HUES48 (cell line): ENCODE data around the gene PCLO.

Source experiments
- H3K27ac ChIP-seq: one replicate; pipeline ENCODE4 v1.7.0; 2013; ENCODE audit warnings: low read depth, low read length, inconsistent platforms
- H3K27me3 ChIP-seq: 2 replicates; pipeline ENCODE4 v1.6.1; 2013; ENCODE audit warnings: mild to moderate bottlenecking, low read length; ENCODE audit not compliant: control insufficient read depth, insufficient read depth
- H3K36me3 ChIP-seq: 2 replicates; pipeline ENCODE4 v1.6.1; 2013; ENCODE audit warnings: low read length; ENCODE audit not compliant: control insufficient read depth, insufficient read depth
- H3K4me1 ChIP-seq: 2 replicates; pipeline ENCODE4 v1.6.1; 2013; ENCODE audit warnings: mild to moderate bottlenecking, low read length; ENCODE audit not compliant: control insufficient read depth, insufficient read depth
- H3K4me3 ChIP-seq: 2 replicates; pipeline ENCODE4 v1.5.1; 2013; ENCODE audit warnings: mild to moderate bottlenecking, low read depth, low read length
- H3K9ac ChIP-seq: 2 replicates; pipeline ENCODE4 v1.6.1; 2013; ENCODE audit warnings: mild to moderate bottlenecking, low read depth, low read length, moderate library complexity
- H3K9me3 ChIP-seq: 2 replicates; pipeline ENCODE4 v1.6.1; 2013; ENCODE audit warnings: low read length; ENCODE audit not compliant: control insufficient read depth, insufficient read depth

PCLO gene, protein sequence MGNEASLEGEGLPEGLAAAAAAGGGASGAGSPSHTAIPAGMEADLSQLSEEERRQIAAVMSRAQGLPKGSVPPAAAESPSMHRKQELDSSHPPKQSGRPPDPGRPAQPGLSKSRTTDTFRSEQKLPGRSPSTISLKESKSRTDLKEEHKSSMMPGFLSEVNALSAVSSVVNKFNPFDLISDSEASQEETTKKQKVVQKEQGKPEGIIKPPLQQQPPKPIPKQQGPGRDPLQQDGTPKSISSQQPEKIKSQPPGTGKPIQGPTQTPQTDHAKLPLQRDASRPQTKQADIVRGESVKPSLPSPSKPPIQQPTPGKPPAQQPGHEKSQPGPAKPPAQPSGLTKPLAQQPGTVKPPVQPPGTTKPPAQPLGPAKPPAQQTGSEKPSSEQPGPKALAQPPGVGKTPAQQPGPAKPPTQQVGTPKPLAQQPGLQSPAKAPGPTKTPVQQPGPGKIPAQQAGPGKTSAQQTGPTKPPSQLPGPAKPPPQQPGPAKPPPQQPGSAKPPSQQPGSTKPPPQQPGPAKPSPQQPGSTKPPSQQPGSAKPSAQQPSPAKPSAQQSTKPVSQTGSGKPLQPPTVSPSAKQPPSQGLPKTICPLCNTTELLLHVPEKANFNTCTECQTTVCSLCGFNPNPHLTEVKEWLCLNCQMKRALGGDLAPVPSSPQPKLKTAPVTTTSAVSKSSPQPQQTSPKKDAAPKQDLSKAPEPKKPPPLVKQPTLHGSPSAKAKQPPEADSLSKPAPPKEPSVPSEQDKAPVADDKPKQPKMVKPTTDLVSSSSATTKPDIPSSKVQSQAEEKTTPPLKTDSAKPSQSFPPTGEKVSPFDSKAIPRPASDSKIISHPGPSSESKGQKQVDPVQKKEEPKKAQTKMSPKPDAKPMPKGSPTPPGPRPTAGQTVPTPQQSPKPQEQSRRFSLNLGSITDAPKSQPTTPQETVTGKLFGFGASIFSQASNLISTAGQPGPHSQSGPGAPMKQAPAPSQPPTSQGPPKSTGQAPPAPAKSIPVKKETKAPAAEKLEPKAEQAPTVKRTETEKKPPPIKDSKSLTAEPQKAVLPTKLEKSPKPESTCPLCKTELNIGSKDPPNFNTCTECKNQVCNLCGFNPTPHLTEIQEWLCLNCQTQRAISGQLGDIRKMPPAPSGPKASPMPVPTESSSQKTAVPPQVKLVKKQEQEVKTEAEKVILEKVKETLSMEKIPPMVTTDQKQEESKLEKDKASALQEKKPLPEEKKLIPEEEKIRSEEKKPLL (N-terminal part only)

GRCh38 chr7:83162402-83163256 is at the start of gene PCLO:
Gene PCLO (minus strand): TSS chr7:83162884. CDS start chr7:83162592, 292 bp downstream.
- H3K4me3 ChIP-seq = peak within 1 kb of the TSS; percentile 97
- H3K36me3 ChIP-seq = no peaks in the 10 kb centered on the region
- H3K9ac ChIP-seq = peak within 1 kb of the TSS; percentile 90
- H3K9me3 ChIP-seq = no peaks in the 10 kb centered on the region
- H3K27ac ChIP-seq = peak within 1 kb of the TSS; percentile 90
- H3K27me3 ChIP-seq = no peaks in the 10 kb centered on the region
- peaks cover 12% of the 10 kb centered on the region; the same call in 1 of the 2 replicates for H3K4me1 ChIP-seq

DNA sequence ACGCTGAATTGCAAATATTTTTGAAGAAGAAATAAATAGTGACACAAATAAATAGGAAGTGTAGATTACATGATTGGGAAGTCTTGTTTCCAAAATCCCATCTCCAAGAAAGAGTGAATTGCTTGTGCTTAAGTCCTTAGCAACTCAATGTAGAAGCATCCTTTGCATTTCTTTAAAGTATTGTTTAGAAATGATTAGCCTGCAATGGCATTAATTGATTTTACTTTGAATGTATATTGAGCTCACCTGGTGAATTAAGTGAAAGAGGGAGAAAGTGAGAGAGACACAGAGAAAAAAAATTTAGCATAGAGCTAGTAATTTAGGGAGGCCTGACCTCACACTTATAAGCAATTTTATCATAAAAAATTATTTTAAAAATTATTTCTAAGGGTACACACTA is 49.0 kb upstream of the PCLO start:
- no peaks in the 10 kb centered on the region for H3K27me3 ChIP-seq

DNA sequence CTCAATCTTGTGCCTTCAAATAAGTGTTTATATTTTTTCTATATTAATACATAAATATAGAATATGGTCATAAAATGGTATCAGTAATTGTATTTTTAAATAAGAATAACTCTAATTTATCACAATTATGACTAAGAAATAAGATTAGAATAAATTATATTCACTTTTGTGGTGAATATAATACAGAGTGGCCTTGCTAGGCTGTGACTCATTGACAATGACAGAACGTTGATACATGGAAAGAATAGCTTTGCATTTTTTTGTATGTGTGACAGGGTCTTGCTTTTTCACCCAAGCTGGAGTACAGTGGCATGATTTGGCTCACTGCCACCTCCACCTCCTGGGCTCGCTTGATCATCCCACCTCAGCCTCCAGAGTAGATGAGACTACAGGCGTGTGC is 47.8 kb upstream of the PCLO start:
- no peak overlapping the region for H3K9ac ChIP-seq
- H3K4me1 ChIP-seq = peaks cover 28% of the 10 kb centered on the region
- no peak overlapping the region for H3K27ac ChIP-seq
- no peaks in the 10 kb centered on the region for H3K9me3 ChIP-seq
- no peak overlapping the region for H3K4me3 ChIP-seq
- no peaks in the 10 kb centered on the region for H3K36me3 ChIP-seq
- no peaks in the 10 kb centered on the region for H3K27me3 ChIP-seq

More for the DNA sequence above, 49.0 kb upstream of the PCLO start:
- no peak overlapping the region for H3K9ac ChIP-seq
- H3K27ac ChIP-seq = peak overlapping the region; percentile 80
- H3K9me3 ChIP-seq = no peaks in the 10 kb centered on the region
- H3K4me1 ChIP-seq = peaks cover 28% of the 10 kb centered on the region
- H3K36me3 ChIP-seq = no peaks in the 10 kb centered on the region
- peak overlapping the region; percentile 33 for H3K4me3 ChIP-seq

DNA sequence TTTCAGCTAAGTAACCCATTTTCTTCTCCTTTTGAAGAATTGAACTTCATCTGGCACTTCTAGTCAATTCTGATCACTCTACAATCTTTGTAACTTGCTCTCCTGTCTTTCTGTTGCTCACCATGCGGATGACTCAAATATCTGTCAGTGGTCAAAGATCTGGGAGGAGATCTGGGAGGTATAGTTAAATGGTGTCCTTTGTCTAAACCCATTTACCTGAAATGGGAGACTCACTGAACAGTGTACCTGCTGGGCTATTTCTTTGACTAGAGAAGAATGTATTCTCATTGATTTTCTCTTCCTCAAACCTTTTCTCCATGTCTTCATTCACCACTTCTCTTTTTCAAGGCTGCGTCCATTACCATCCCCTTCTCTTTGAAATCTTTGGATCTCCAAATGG is 42.0 kb upstream of the PCLO start:
- Histone ChIP-seq H3K36me3 (no peaks in the 10 kb centered on the region), H3K9me3 (no peaks in the 10 kb centered on the region), H3K27me3 (no peaks in the 10 kb centered on the region), H3K4me3 (no peak overlapping the region), H3K4me1 (peaks cover 24% of the 10 kb centered on the region), H3K9ac (no peak overlapping the region), H3K27ac (peak overlapping the region; percentile 60)

- no peaks in the 10 kb centered on the region for H3K36me3 ChIP-seq
- no peaks in the 10 kb centered on the region for H3K27me3 ChIP-seq
- H3K4me3 ChIP-seq = no peak overlapping the region
- no peak overlapping the region for H3K27ac ChIP-seq
- no peaks in the 10 kb centered on the region for H3K9me3 ChIP-seq
- H3K4me1 ChIP-seq = peaks cover 24% of the 10 kb centered on the region
- H3K9ac ChIP-seq = no peak overlapping the region
These were observed 38.7 kb upstream of the PCLO start for GRCh38 chr7:83201355-83201754.

GRCh38 chr7:83190659-83191389 is 28.1 kb upstream of the PCLO start:
- Histone ChIP-seq H3K27me3 (no peaks in the 10 kb centered on the region), H3K36me3 (no peaks in the 10 kb centered on the region), H3K4me3 (no peak overlapping the region), H3K4me1 (no peaks in the 10 kb centered on the region), H3K27ac (no peak overlapping the region), H3K9ac (no peak overlapping the region), H3K9me3 (no peaks in the 10 kb centered on the region)

- Histone ChIP-seq H3K9me3 (peaks cover 6% of the 10 kb centered on the region), H3K27ac (no peak overlapping the region), H3K4me1 (no peaks in the 10 kb centered on the region), H3K9ac (no peak overlapping the region), H3K36me3 (no peaks in the 10 kb centered on the region), H3K27me3 (no peaks in the 10 kb centered on the region), H3K4me3 (no peak overlapping the region)
These were observed 16.1 kb upstream of the PCLO start for GRCh38 chr7:83178796-83179195.

GRCh38 chr7:83178066-83178465 is 15.4 kb upstream of the PCLO start:
- H3K4me1 ChIP-seq = no peaks in the 10 kb centered on the region
- no peak overlapping the region for H3K27ac ChIP-seq
- H3K9ac ChIP-seq = no peak overlapping the region
- H3K36me3 ChIP-seq = no peaks in the 10 kb centered on the region
- no peaks in the 10 kb centered on the region for H3K27me3 ChIP-seq
- H3K9me3 ChIP-seq = no peaks in the 10 kb centered on the region
- no peak overlapping the region for H3K4me3 ChIP-seq

DNA sequence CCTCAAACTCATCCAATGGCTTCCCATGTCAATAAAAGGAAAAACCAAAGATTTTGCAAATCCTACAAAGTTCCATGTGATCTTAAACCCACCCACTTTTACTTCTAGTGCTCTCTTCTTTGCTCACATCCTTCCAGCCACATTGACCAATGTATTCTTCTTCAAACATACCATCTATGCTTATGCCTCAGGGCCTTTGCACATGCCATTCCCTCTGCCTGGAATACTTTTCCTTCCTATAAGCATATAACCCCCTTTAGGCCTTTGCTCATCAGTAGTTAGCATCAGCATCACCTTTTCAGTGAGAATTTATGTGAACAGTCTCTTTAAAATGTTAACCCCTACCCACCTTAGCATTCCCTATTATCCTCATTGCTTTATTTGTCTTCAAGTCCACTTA is 11.0 kb upstream of the PCLO start:
- Histone ChIP-seq H3K9ac (no peak overlapping the region), H3K27ac (no peak overlapping the region), H3K9me3 (no peaks in the 10 kb centered on the region), H3K27me3 (no peaks in the 10 kb centered on the region), H3K36me3 (no peaks in the 10 kb centered on the region), H3K4me3 (no peak overlapping the region), H3K4me1 (no peaks in the 10 kb centered on the region)
